Measurements from ENCODE around the gene IL20RB. TPM values are rescaled to one million over a fixed set of nuclear protein-coding genes. Genes with fewer than 3 reads are reported as not detected.

The IL20RB gene
- polyA plus RNA-seq, 6 donors from 2014 or later = 0.31 TPM; not detected in 5

DNA sequence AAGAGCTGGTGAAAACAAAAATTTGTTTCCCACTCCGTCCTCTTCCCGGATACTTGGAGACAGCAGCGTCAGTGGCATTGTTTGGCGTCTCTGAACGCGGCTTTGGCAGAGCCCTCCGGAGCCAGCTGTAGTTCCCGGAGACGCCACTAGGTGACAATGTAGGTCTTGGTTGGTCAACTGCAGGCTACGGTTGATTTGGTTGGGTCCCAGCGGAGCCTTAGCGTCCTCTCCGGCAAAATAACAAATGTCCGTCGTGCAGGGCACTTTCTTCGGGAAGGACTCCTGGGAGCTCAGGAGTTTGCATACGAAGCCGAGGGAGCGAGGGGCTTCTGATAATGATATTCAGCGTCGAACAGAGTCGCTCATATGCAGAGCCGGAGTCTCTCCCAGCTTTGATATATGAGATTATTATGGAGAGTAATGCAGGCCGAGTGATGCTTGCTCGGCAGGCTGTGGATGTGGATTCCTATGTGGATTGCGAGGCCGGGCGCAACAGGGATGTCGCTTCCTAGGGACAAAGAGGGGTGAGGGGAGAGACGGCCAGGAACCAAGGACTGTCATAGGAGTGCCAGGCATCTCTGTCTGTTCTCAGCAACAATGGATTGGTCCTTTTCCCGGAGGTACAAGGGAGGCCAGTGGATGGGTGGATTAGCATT lies 74.8 kb downstream of the IL20RB start:
- peak; percentile 61 to 68 for ATAC-seq (ENCODE audit: low read depth in 2 of 2)
- H3K4me1 Mint-ChIP-seq = peaks cover 8 to 11% (median 10%) of the 10 kb centered on the region in 3 donors
- peak overlapping the region in 6 of 8 donors; percentile 65 to 90 (median 76) for H3K4me3 Mint-ChIP-seq
- H3K9me3 Mint-ChIP-seq = no peaks in the 10 kb centered on the region
- H3K27ac Mint-ChIP-seq = peak overlapping the region in 1 of 6 donors; percentile 36
- H3K27me3 Mint-ChIP-seq = peaks cover 20 to 65% (median 62%) of the 10 kb centered on the region in 3 donors
- peak; percentile 36 for DNase-seq
- peaks cover 0 to 5% of the 10 kb centered on the region in 2 donors for H3K36me3 Mint-ChIP-seq

DNA sequence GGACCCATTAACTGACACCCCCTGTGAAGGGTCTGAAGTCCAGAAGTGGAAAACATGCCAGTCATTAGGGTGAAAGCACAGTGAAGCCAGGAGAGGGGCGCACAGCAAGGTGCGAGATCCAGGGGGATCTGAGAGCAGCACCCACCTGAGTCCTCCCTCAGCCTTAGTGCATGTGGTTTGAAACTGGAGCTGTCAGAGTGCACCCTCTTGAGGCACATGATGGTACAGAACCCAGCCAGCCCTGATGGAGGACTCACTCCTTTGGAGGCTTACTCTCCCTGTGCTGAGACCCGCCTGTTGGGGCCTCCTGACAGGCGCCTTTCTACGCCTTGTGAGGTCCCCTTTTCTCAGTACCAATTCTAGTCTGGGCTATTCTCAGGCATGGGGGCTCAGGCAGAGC lies 77.8 kb downstream of the IL20RB start:
- H3K4me1 Mint-ChIP-seq = peaks cover 8 to 11% (median 10%) of the 10 kb centered on the region in 3 donors
- ATAC-seq (ENCODE audit: low read depth in 2 of 2) (no peak), DNase-seq (no peak)
- H3K36me3 Mint-ChIP-seq = peaks cover 0 to 5% of the 10 kb centered on the region in 2 donors
- H3K4me3 Mint-ChIP-seq = no peak overlapping the region
- no peak overlapping the region for H3K27ac Mint-ChIP-seq
- no peaks in the 10 kb centered on the region for H3K9me3 Mint-ChIP-seq
- H3K27me3 Mint-ChIP-seq = peaks cover 12 to 52% (median 42%) of the 10 kb centered on the region in 3 donors

DNA sequence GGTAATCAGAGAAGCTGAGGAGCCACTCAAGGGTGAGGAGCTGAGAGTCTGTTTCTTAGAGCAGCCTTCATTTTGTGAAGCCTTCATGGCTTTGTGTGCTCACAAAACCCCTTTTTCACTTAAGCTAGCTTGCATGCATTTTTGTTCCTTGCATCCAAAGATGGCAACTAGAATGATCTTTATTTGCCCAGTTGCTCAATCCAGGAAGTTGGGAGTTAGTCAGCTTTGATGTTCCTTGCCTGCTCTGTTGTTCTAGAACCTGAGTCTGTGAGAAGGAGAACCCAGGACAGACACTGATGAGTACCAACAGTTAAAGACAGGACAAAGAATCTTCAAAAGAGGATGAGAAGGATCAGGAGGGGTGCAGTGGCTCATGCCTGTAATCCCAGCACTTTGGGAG lies 81.8 kb downstream of the IL20RB start:
- no peak for ATAC-seq (ENCODE audit: low read depth in 2 of 2)
- H3K27ac Mint-ChIP-seq = peak overlapping the region in 1 of 6 donors; percentile 33
- H3K9me3 Mint-ChIP-seq = no peaks in the 10 kb centered on the region

DNA sequence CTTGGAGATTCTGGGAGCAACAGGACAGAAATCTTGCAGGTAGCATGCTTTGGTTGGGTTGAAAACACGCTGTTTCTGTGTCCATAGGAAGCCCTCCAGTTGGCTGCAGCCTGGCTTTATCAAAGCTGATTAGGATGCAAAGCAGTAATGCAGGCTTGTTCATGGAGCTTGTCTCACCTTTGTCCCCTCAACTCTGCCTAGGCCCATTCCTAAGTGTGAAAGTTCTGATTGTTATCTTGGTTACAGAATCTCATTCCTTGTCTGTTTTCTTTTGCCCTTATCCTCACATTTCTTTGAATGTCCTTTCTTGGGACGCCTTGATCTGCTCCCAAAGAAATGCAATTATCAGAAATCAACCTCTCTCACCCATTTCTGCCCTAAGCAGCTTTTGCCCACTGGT lies 83.5 kb downstream of the IL20RB start:
- Mint-ChIP-seq H3K4me1 (no peaks in the 10 kb centered on the region), H3K4me3 (no peak overlapping the region), H3K27me3 (peaks cover 3 to 38% (median 16%) of the 10 kb centered on the region in 3 donors), H3K9me3 (peaks cover 0 to 3% (median 0%) of the 10 kb centered on the region in 7 donors), H3K36me3 (no peaks in the 10 kb centered on the region), H3K27ac (no peak overlapping the region)
- no peak for DNase-seq
- no peak for ATAC-seq (ENCODE audit: low read depth in 2 of 2)

More for the DNA sequence above, 81.8 kb downstream of the IL20RB start:
- Mint-ChIP-seq H3K4me1 (no peaks in the 10 kb centered on the region), H3K36me3 (no peaks in the 10 kb centered on the region), H3K27me3 (peaks cover 5 to 33% (median 17%) of the 10 kb centered on the region in 3 donors), H3K4me3 (no peak overlapping the region)
- DNase-seq = no peak

DNA sequence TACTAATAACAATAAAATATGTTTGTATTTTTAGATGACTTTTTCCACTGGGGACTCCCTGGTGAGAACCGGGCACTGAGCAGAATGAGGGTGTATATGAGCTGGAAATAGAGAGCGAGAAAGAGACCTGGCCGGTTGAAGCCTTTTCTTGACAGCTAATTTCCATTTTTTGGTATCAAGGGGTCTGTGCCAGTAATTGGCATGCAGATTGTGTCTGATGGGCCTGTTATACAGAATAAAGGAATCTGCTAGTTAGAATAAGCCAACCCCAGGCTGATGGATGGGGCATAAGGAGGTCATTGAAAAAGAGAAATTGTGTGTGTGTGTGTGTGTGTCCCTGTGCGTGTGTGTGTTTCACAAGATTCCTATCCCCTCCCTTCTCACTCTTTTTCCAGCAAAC lies 83.9 kb downstream of the IL20RB start:
- peaks cover 5 to 42% (median 16%) of the 10 kb centered on the region in 3 donors for H3K27me3 Mint-ChIP-seq
- H3K4me3 Mint-ChIP-seq = no peak overlapping the region
- H3K4me1 Mint-ChIP-seq = no peaks in the 10 kb centered on the region
- peak overlapping the region in 1 of 6 donors; percentile 41 for H3K27ac Mint-ChIP-seq
- no peaks in the 10 kb centered on the region for H3K36me3 Mint-ChIP-seq
- peaks cover 0 to 3% (median 0%) of the 10 kb centered on the region in 7 donors for H3K9me3 Mint-ChIP-seq
- ATAC-seq (ENCODE audit: low read depth in 2 of 2) (no peak), DNase-seq (no peak)

DNA sequence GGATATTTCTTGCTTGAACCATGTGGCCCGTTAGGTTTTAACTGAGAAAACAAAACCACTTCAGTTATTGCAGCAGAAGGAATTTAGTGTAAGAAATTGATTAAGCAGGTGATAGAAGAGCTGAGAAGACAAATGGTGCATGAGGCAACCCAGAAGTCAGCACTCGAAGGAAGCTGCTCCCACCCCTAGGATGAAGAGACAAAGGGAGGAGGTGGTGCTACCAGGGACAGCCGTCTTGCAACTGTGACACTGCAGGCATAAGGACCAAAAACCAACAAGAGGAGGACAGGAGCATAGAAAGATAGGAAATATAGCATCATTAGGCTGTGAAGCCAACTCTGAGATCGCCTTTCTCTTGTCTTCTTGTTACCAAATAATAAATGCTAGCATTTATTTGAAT lies 89.0 kb downstream of the IL20RB start:
- DNase-seq = no peak
- H3K36me3 Mint-ChIP-seq = no peaks in the 10 kb centered on the region
- no peak for ATAC-seq (ENCODE audit: low read depth in 2 of 2)
- no peaks in the 10 kb centered on the region for H3K4me1 Mint-ChIP-seq
- peaks cover 0 to 3% (median 0%) of the 10 kb centered on the region in 7 donors for H3K9me3 Mint-ChIP-seq
- no peak overlapping the region for H3K4me3 Mint-ChIP-seq
- peaks cover 16 to 68% (median 19%) of the 10 kb centered on the region in 3 donors for H3K27me3 Mint-ChIP-seq
- no peak overlapping the region for H3K27ac Mint-ChIP-seq

DNA sequence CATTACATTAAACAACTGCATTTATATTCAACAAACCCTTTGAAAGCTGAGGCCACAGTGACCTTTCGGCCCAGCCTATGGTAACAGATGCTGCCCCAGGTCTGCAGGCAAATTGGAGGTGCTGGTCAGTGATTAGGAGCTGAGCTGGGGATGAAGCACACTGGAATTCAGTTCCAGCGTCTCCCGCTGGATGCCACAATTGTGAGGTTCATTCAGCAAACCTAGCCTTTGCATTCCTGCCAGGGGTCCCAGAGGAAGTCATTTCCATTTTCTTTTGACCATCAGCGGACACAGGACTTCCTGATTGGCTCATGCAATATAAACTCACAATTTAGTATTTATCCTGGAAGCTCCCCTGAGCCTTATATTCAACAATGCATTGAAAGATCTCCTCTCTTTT lies 89.5 kb downstream of the IL20RB start:
- Mint-ChIP-seq H3K27ac (no peak overlapping the region), H3K27me3 (peaks cover 16 to 68% (median 19%) of the 10 kb centered on the region in 3 donors), H3K4me1 (no peaks in the 10 kb centered on the region), H3K4me3 (no peak overlapping the region), H3K9me3 (peaks cover 0 to 3% (median 0%) of the 10 kb centered on the region in 7 donors), H3K36me3 (no peaks in the 10 kb centered on the region)
- ATAC-seq (ENCODE audit: low read depth in 2 of 2) = no peak
- no peak for DNase-seq

DNA sequence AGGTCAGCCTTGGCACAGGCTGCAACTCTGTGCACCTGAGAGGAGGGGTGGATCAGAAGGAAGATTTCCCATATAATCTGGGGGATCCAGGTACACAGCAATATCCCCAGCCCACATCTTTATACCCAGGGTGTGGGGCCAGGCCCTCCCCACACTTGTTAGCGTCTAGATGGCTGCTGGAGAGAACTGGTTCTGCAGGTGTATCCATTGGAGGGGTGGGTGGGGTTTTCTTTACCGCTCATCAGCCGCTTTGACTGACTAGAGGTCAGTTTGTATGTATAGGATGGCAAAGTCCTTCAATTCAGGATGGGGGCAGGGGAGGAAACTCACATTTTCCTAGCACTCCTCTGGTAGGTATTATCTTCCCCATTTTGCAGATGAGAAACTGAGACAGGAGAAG lies 92.5 kb downstream of the IL20RB start:
- ATAC-seq (ENCODE audit: low read depth in 2 of 2) (no peak), DNase-seq (no peak)
- Mint-ChIP-seq H3K9me3 (no peaks in the 10 kb centered on the region), H3K27me3 (peaks cover under 1 to 59% (median 19%) of the 10 kb centered on the region in 3 donors), H3K4me1 (no peaks in the 10 kb centered on the region), H3K27ac (no peak overlapping the region), H3K36me3 (no peaks in the 10 kb centered on the region), H3K4me3 (no peak overlapping the region)

DNA sequence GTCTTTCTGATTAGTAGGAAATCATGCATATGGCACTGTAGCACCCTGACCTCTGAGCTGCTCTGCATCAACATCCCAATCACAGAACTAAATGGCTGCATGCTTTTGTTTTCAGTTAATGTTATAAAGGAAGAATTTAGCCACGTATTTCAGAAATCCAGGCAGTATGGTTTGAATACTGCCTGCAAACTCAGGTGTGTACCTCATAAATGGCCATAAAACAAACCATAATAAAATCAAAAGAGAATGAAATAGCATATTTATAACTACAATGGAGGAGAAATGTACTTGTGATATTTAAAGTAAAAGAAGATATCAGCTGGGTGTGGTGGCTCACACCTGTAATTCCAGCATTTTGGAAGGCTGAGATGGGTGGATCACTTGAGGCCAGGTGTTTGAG lies 94.5 kb downstream of the IL20RB start:
- H3K4me3 Mint-ChIP-seq = no peak overlapping the region
- no peak for DNase-seq
- no peaks in the 10 kb centered on the region for H3K9me3 Mint-ChIP-seq

More for the DNA sequence above, 94.5 kb downstream of the IL20RB start:
- Mint-ChIP-seq H3K4me1 (no peaks in the 10 kb centered on the region), H3K36me3 (no peaks in the 10 kb centered on the region), H3K27me3 (peaks cover 7 to 52% (median 14%) of the 10 kb centered on the region in 3 donors), H3K27ac (no peak overlapping the region)
- no peak for ATAC-seq (ENCODE audit: low read depth in 2 of 2)

Other genes with a start within 250 kb of the IL20RB start
- 10 to 100 TPM; 14.0 to 27.7 (median 25.1) TPM for gene STAG1, start 205.6 kb upstream of the IL20RB start, polyA plus RNA-seq (ENCODE audit: low read depth in 6 of 6)
- gene SLC35G2, start 138.9 kb upstream of the IL20RB start, polyA plus RNA-seq (ENCODE audit: low read depth in 6 of 6) = not detected
- gene NCK1, start 95.8 kb upstream of the IL20RB start, polyA plus RNA-seq (ENCODE audit: low read depth in 6 of 6) = 10 to 100 TPM; 40.2 to 48.7 (median 42.6) TPM

Data from naive B cell (primary cell).